Urinary bladder (tissue), 4 donors: ENCODE results near the gene PTPN3. TPM values are rescaled to one million over a fixed set of nuclear protein-coding genes. Genes with fewer than 3 reads are reported as not detected.
"Not testable (repeated sequence)": the region's sequence is repeated elsewhere in the genome, so short reads cannot be mapped to it uniquely, and the experiment has no call there.

Experiments used
- DNase-seq: peaks from one replicate; pipeline ENCODE4 v3.0.0-alpha.2; 2015; ENCODE audit errors: extremely low spot score
- H3K27ac ChIP-seq: one replicate; pipeline ENCODE4 v1.5.1; 2013; ENCODE audit warnings: low read depth, mild to moderate bottlenecking, moderate library complexity
- H3K36me3 ChIP-seq: one replicate; pipeline ENCODE4 v1.6.1; 2013; ENCODE audit warnings: mild to moderate bottlenecking, moderate library complexity; ENCODE audit not compliant: insufficient read depth
- H3K4me1 ChIP-seq: one replicate; pipeline ENCODE4 v1.6.1; 2013; ENCODE audit warnings: mild to moderate bottlenecking, moderate library complexity; ENCODE audit not compliant: insufficient read depth
- H3K4me3 ChIP-seq: one replicate; pipeline ENCODE4 v1.5.1; 2013; ENCODE audit warnings: low read depth, low read length
- WGBS: extraction: QIAGEN DNeasy Blood & Tissue Kit; methylation state at CpG from one replicate; pipeline ENCODE4 v1.1.7; 2013; 5-methylcytosine and 5-hydroxymethylcytosine counted together
- polyA plus RNA-seq: library from polyadenylated mRNA; stranded (reverse); fragments of 200-250 nt; gene quantifications from one replicate; pipeline ENCODE4 v1.2.3, GENCODE V29; 2013
- total RNA-seq: library from RNA; depleted of rRNA; stranded (reverse); fragments of >200 nt; gene quantifications from one replicate; pipeline ENCODE4 v1.2.3, GENCODE V29; 2014
- donor health status: healthy with polysubstance abuse.
- donor health status: healthy.

The PTPN3 gene
- total and polyA plus RNA-seq, 2 donors: 1.9 to 4.2 TPM

DNA sequence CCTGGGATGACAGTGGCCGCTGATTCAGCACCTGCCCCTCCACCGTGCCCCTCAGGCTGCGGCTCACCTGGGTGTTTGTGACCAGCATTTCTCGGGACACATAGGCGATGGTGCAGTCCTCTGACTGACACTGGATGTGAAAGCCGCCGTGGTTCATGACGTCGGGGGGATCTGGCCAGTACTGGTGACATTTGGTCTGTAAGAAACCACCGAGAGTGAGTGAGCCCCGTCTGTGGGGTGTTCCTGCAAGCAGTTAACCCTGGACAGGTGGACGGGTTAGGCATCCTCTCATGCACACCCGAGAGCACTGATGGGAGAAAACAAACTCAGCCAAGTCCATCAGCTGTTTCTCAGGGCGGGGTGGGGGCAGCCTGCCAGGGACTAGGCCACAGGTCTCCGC is 114.8 kb downstream of the PTPN3 start:
- WGBS: 93% methylated on average over 15 of the region's 15 CpGs
- H3K4me1 ChIP-seq: no peaks in the 10 kb centered on the region
- no peak overlapping the region for H3K27ac ChIP-seq
- no peak for DNase-seq
- H3K36me3 ChIP-seq: no peaks in the 10 kb centered on the region
- no peak overlapping the region for H3K4me3 ChIP-seq

DNA sequence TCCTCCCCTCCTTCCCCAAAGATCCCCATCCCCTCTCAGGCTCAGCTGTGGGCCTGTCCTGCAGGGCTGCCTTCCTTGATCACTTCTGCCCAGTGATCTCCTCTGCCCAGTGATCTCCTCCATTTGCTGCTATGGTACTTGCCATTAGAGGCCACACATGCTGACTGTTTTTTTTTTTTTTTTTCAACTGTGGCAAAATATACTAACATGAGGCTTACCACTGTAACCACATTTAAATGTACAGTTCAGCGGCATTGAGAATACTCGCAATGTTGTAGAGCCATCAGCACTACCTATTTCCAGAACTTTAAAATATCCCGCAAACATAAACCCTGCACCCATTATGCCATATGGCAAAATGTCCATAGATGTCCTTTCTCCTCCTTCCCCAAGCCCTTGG is 115.5 kb downstream of the PTPN3 start:
- H3K27ac ChIP-seq: no peak overlapping the region
- no peaks in the 10 kb centered on the region for H3K4me1 ChIP-seq
- H3K36me3 ChIP-seq: no peaks in the 10 kb centered on the region
- H3K4me3 ChIP-seq: no peak overlapping the region
- 96% methylated on average over 3 of the region's 3 CpGs for WGBS
- no peak for DNase-seq

DNA sequence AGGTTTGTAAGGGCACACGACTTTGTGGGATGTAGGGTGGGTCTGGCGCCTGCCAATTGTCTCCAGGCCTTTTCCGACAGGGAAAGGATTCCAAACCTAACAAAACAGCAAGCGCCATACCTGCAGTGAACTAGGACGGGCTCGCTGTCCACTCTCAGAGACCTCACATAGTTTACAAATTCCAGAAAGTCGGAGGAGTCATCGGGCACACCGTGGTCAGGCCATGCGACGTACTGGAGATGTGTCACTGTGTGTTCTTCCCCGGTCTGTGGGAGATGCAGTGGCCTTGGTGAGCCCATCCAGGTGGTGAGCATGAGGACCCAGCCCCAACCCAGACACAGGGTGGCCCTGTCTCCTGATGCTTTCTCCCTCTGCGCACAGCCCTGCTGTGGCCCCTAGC is 115.9 kb downstream of the PTPN3 start:
- DNase-seq: no peak
- Histone ChIP-seq H3K4me1 (no peaks in the 10 kb centered on the region), H3K27ac (no peak overlapping the region), H3K4me3 (no peak overlapping the region), H3K36me3 (no peaks in the 10 kb centered on the region)
- WGBS: 94% methylated on average over 13 of the region's 13 CpGs

DNA sequence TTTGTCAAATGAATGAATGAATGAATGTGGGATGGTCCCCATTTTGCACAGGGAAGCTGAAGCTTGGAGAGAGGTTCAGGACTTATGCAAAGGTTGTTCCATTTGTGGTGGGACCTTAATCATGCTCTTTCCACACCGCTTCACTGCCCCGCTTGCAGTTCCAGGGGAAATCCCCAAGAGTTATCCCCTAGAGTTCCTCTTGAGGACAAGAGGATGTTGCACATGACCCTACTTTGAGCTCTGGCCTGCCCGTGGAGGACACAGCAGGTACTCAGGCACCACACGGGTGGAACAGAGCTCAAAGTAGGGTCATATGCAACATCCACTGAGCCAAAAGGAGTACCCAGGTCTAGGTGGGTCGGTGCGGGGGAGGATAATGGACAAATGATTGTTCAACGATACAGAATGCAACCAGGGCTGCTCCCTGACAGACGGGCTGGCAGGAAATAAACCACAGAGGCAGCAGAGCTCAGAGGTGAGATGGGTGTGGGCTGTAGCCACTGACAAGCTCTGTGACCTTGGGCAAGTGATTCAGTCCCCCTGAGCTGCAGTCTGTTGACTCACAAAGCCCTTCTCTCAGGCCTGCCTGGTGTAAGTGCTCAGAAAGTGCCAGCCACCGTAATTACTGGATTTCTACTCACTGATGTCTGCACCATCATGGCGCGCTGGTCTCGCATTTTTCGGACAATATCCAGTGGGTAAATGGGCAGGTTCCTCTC is 116.9 kb downstream of the PTPN3 start:
- no peaks in the 10 kb centered on the region for H3K4me1 ChIP-seq
- no peaks in the 10 kb centered on the region for H3K36me3 ChIP-seq
- no peak for DNase-seq
- 86% methylated on average over 13 of the region's 13 CpGs for whole genome bisulfite sequencing
- no peak overlapping the region for H3K27ac ChIP-seq
- H3K4me3 ChIP-seq: no peak overlapping the region

DNA sequence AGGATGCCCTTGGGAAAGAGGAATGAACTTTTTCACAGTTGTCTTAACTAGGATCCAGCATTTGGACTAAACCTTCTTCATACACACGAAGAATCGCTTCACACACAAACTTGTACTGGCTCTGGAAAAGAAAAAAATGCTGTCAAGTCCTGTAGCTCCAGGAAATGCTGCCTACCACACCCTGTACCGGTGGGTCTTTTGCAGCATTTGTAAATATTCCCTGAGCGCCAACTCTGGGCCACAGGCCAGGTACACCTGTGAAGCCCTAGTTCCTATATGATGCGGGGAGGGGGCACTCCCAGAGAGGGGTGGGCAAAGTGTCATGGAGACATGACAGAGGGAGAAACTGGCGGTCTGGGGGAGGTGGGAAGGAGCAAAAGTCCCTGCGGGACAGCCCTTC is 118.6 kb downstream of the PTPN3 start:
- Histone ChIP-seq H3K4me3 (no peak overlapping the region), H3K27ac (no peak overlapping the region), H3K36me3 (no peaks in the 10 kb centered on the region), H3K4me1 (no peaks in the 10 kb centered on the region)
- WGBS: 87% methylated on average over 7 of the region's 7 CpGs
- no peak for DNase-seq

DNA sequence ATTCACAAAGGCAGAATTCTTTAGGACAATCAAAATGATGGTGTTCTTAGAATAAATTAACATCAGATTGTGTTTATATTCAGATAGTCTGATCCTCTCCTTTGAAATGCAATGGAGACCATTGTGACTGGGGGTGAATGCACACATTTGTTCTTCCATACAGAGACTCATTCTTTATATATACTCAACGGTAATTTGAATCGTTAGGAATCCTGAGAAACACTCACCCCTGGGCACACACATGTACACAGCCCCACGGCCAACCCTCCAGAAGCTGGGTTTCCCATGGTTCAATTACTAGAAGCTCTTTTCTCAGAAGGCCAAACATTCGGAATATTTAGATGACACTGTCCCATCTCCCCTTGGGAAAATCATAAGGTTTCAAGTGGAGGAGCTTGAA is 119.8 kb downstream of the PTPN3 start:
- H3K36me3 ChIP-seq: no peaks in the 10 kb centered on the region
- 93% methylated on average over 4 of the region's 4 CpGs for WGBS
- no peak overlapping the region for H3K4me3 ChIP-seq
- no peak for DNase-seq
- H3K4me1 ChIP-seq: no peaks in the 10 kb centered on the region
- no peak overlapping the region for H3K27ac ChIP-seq

DNA sequence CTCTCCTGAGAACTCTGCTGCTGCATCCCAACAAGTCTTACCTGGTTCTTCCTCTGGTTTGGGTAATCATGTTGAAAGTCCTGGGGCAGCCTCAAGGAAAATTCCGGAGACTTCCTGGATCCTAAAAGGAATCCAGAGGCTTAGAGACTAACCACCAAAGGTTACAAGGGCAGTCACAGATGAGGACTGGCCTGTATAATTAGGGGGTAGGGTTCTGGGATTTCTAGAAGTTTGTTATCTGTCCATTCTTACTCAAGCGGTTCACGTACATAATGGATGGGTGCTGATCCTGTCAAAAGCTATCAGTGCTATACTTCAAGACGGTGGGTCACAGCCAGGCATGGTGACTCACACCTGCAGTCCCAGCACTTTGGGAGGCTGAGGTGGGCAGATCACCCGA is 125.9 kb downstream of the PTPN3 start:
- Histone ChIP-seq H3K36me3 (no peaks in the 10 kb centered on the region), H3K27ac (no peak overlapping the region), H3K4me1 (no peaks in the 10 kb centered on the region), H3K4me3 (no peak overlapping the region)
- no peak for DNase-seq
- WGBS: 83% methylated on average over 5 of the region's 5 CpGs

DNA sequence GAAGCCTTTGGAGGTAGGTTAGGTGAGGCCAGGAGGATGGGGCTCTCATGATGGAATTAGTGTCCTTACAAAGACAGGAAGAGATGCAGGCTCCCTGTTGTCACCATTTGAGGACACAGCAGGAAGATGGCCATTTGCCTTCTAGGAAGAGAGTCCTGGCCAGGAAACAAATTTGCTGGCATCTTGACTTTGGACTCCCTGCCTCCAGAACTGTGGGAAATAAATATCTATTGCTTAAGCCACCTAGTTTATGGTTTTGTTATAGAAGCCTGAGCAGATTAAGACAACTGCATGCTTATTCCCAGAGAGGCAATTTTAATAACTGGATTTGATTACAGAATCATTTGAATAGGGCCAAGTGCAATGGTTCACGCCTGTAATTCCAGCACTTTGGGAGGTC is 126.7 kb downstream of the PTPN3 start:
- no peak for DNase-seq
- H3K27ac ChIP-seq: no peak overlapping the region
- H3K4me1 ChIP-seq: no peaks in the 10 kb centered on the region
- no peaks in the 10 kb centered on the region for H3K36me3 ChIP-seq
- WGBS: 86% methylated on average over 1 of the region's 1 CpG
- no peak overlapping the region for H3K4me3 ChIP-seq

DNA sequence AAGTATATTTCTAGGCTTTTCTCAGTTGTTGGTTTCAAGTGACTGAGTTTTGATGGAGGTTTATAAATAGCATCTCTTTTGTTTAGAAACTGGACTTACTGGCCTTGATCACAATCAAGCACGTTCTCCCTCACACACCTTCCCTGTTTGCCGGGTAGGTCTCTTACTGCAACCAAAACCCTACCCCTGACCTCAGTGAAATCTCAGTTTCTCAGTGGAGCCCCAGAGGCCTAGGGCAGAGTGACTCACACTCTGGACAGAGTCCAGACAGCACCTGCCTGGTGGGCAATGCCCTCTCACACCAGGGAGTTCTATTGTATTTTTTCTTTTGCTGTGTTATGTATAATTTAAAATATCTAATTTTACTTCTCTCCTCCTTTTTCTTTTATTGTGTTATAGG is 128.8 kb downstream of the PTPN3 start:
- no peaks in the 10 kb centered on the region for H3K36me3 ChIP-seq
- WGBS: 66% methylated on average over 2 of the region's 2 CpGs
- no peak for DNase-seq
- H3K4me3 ChIP-seq: no peak overlapping the region
- H3K27ac ChIP-seq: no peak overlapping the region
- no peaks in the 10 kb centered on the region for H3K4me1 ChIP-seq

DNA sequence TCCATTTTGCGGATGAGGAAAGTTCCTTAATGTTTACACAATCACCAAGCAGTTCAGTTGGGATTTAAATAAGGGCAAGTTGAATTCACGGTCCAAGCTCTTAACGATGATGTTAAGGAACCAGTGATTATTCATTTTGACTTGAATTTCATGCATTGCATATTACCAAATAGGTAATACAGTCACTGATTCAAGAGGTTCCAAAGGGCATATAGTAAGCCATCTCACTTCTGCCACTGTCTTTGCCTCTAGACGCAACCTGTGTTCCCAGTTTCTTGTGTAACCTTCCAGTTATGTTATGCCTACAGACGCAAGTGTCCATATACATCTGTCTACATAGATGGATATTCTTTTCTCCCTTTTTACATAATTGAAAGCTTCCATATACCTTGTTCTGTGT is 137.3 kb downstream of the PTPN3 start:
- no peaks in the 10 kb centered on the region for H3K36me3 ChIP-seq
- H3K4me1 ChIP-seq: no peaks in the 10 kb centered on the region
- 84% methylated on average over 5 of the region's 5 CpGs for WGBS
- no peak overlapping the region for H3K27ac ChIP-seq
- no peak for DNase-seq
- no peak overlapping the region for H3K4me3 ChIP-seq

DNA sequence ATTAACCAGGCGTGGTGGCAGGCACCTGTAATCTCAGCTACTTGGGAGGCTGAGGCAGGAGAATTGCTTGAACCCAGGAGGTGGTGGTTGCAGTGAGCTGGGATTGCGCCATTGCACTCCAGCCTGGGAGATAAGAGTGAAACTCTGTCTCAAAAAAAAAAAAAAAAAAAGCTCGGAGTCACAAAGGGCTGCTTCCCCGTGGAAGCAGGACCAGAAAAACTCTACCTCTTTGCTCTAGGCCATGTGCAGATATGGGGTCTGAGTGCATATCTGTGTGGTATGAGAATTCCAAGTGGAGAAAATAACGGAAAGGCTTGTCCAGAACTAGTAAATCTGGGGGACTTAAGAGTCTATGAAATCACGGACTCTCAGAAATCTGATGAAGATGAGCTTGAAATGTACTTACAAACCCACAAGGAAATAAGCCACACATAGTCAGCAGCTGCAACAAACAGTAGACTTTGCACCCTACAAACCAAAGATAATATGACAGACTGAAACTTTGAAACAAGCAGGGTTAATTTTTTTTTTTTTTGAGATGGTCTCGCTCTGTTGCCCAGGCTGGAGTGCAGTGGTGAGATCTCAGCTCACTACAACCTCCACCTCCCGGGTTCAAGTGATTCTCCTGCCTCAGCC is 139.0 kb downstream of the PTPN3 start:
- not testable (repeated sequence) for H3K36me3 ChIP-seq, H3K4me1 ChIP-seq, H3K27ac ChIP-seq, DNase-seq, H3K4me3 ChIP-seq
- 82% methylated on average over 8 of the region's 8 CpGs for WGBS

DNA sequence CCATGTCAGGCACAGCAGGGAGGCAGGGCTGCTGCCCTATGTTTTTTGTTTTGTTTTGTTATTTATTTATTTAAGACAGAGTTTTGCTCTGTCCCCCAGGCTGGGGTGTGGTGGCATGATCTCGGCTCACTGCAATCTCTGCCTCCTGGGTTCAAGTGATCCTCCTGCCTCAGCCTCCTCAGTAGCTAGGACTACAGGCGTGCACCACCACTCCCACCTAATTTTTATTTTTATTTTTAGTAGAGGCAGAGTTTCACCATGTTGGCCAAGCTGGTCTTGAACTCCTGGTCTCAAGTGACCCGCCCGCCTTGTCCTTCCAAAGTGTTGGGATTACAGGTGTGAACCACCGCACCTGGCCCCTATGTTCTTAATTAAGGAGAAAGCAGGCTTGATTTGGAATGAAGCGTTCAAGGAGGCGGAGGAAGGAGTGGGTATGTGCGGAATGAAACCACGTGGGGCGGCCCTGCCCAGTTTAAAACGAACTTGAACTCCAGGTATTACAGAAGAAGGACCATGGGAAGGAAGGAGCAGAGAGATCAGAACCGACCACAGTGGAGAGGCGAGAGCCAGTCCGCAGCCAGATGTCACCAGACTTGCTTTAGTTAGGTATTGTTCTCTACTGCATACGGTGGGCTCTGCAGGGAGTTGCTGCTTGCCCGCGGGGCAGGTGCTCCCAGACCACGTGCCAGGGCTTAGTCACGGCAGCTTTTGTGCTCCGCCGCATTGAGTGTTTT is 142.4 kb downstream of the PTPN3 start:
- no peak for DNase-seq
- H3K4me3 ChIP-seq: no peak overlapping the region
- no peak overlapping the region for H3K27ac ChIP-seq
- no peaks in the 10 kb centered on the region for H3K4me1 ChIP-seq
- H3K36me3 ChIP-seq: no peaks in the 10 kb centered on the region
- 85% methylated on average over 21 of the region's 21 CpGs for WGBS

DNA sequence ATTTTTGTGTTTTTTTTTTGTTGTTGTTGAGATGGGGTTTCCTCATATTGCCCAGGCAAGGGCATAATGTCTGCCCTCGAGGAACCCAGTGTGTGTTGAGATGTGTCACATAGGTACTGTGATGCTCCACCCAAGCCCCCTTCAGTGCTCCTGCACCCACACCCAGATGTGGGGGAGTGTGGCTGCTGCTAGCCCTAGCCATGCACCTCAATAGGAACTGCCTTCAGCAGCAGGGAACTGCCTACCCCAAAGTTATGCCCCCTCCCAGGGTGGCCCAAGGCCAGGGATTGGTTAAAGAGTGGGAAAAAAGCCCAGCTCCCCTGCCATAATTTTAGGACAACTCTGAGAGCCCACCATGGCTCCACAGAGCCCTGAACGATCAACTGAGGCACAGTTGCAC is 143.9 kb downstream of the PTPN3 start:
- no peak overlapping the region for H3K4me3 ChIP-seq
- no peak for DNase-seq
- H3K4me1 ChIP-seq: no peaks in the 10 kb centered on the region
- WGBS: 79% methylated on average over 2 of the region's 2 CpGs
- no peak overlapping the region for H3K27ac ChIP-seq
- H3K36me3 ChIP-seq: no peaks in the 10 kb centered on the region

DNA sequence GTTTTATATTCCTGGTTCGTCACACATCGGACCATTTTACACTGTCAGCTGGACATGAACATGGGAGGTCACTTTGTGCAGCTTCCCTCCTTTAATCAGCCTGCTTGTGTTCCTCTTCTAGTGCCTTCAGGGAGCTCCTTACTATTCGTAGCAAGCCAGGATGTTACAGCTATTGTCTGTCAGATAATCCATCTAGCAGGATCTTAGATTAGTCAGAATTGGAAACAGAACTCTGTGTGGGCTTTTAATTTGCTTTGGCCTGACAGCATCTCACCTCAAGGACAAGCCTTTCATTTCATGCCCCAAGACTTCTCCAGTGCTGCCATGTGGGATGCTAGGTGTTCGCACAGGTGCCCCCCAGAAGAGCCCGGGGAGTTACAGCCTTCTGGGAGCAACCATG is 147.1 kb downstream of the PTPN3 start:
- no peaks in the 10 kb centered on the region for H3K36me3 ChIP-seq
- H3K27ac ChIP-seq: no peak overlapping the region
- no peaks in the 10 kb centered on the region for H3K4me1 ChIP-seq
- DNase-seq: no peak
- H3K4me3 ChIP-seq: no peak overlapping the region
- 78% methylated on average over 5 of the region's 5 CpGs for WGBS
